PFSK-1 (cell line): ENCODE measurements around the gene HOOK2.

Experiments used
- FOXP2 ChIP-seq: optimal IDR thresholded peaks from 2 replicates; pipeline ENCODE3; 2011; ENCODE audit warnings: borderline replicate concordance, control low read depth, inconsistent platforms; ENCODE audit not compliant: insufficient read depth; ENCODE audit errors: extremely low read length, extremely low read depth
- POLR2AphosphoS5 ChIP-seq: IDR thresholded peaks from 2 replicates; pipeline ENCODE4 v1.6.1; 2012; ENCODE audit warnings: low read depth, mild to moderate bottlenecking, control low read depth, low read length, moderate library complexity
- SIN3A ChIP-seq: IDR thresholded peaks from 2 replicates; pipeline ENCODE4 v1.6.1; 2012; ENCODE audit warnings: mild to moderate bottlenecking, low read length, moderate library complexity, borderline replicate concordance; ENCODE audit not compliant: insufficient read depth
- TAF1 ChIP-seq: IDR thresholded peaks from 2 replicates; pipeline ENCODE4 v1.6.1; 2012; ENCODE audit warnings: low read length, control low read depth, borderline replicate concordance; ENCODE audit not compliant: insufficient read depth
- TF ChIP-seq, protein P1 (sequence below), 2 experiments: IDR thresholded peaks; 2 replicates each; pipeline versions ENCODE4 v1.6.1 to v1.8.0; 2011 to 2012; ENCODE audit warnings: low read depth in 2 of 2, low read length in 2 of 2, control low read depth in 1 of 2, inconsistent platforms in 1 of 2, mild to moderate bottlenecking in 1 of 2, moderate library complexity in 1 of 2; ENCODE audit not compliant: insufficient read depth in 1 of 2

DNA sequence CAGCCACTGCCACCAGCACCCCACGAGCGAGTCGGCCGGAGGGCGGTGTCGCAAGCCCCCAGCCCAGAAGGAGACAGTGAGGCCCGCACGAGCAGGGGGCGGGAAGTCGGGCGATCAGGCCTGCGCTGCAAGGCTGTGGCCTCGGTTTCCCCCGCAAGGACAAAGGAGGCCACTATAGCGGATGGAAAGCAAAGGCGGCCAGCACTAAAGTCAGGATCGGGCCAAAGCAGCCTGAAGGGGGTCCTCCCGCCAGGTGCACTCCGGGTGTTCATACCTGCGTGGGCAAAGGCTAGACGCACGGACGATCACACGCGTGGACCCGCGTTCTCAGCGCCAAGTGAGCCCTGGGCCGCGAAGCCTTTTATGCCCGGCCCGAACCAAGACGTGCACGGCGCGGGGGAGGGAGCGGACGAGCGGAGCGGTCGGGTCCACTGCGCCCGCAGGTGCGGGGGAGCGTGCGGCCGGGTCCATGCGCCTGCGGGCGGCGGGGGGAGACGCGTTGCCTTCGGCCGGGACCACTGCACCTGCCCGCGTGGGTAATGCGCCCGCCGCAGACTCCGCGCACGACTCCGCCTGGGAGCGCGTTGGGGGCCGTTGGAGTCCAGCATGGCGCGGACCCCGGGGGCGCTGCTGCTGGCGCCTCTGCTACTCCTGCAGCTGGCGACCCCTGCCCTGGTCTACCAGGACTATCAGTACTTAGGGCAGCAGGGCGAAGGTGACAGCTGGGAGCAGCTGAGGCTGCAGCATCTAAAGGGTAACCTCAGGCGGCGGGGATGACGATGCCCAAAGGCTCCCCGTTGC lies 26.3 kb upstream of the HOOK2 start, which contains the start of the genes PRDX2 and THSD8:
- peak; percentile 91 for TF ChIP-seq SIN3A
- peak; percentile 99 for TF ChIP-seq POLR2AphosphoS5
- TF ChIP-seq TAF1 = peak; percentile 92
- TF ChIP-seq, protein P1, sequence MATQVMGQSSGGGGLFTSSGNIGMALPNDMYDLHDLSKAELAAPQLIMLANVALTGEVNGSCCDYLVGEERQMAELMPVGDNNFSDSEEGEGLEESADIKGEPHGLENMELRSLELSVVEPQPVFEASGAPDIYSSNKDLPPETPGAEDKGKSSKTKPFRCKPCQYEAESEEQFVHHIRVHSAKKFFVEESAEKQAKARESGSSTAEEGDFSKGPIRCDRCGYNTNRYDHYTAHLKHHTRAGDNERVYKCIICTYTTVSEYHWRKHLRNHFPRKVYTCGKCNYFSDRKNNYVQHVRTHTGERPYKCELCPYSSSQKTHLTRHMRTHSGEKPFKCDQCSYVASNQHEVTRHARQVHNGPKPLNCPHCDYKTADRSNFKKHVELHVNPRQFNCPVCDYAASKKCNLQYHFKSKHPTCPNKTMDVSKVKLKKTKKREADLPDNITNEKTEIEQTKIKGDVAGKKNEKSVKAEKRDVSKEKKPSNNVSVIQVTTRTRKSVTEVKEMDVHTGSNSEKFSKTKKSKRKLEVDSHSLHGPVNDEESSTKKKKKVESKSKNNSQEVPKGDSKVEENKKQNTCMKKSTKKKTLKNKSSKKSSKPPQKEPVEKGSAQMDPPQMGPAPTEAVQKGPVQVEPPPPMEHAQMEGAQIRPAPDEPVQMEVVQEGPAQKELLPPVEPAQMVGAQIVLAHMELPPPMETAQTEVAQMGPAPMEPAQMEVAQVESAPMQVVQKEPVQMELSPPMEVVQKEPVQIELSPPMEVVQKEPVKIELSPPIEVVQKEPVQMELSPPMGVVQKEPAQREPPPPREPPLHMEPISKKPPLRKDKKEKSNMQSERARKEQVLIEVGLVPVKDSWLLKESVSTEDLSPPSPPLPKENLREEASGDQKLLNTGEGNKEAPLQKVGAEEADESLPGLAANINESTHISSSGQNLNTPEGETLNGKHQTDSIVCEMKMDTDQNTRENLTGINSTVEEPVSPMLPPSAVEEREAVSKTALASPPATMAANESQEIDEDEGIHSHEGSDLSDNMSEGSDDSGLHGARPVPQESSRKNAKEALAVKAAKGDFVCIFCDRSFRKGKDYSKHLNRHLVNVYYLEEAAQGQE (IDR thresholded peaks at IDR 0.05; ENCODE audit: insufficient read depth in 1 of 2, low read depth in 2 of 2, low read length in 2 of 2) = peak; percentile 16 to 67; a peak in 2 of 4 replicates
- peak; percentile 85 for TF ChIP-seq FOXP2
